ENCODE results near the gene APBA3.

The APBA3 gene

DNA sequence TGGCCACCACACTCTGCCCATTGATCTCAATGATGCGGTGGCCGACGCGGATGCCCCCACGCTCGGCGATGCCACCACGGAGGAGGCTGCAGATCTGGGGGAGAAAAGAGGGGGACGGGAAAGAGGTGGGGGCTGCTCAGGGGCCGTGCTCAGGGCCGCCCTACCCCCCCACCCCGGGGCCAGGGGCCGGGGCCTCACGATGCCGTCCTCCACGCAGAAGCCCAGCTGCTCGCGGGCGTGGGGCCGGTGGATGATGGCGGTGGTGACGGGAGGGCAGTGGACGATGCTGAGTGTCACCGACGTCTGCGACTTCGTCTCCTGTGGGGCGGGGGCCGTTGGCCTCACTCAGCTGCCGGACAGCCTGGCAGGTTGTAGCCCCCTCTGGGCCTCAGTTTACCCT lies 10.3 kb downstream of the APBA3 start:
- in situ Hi-C loops (cut with MboI; ENCODE audit: low sequenced_read_pairs), result no loop called here

DNA sequence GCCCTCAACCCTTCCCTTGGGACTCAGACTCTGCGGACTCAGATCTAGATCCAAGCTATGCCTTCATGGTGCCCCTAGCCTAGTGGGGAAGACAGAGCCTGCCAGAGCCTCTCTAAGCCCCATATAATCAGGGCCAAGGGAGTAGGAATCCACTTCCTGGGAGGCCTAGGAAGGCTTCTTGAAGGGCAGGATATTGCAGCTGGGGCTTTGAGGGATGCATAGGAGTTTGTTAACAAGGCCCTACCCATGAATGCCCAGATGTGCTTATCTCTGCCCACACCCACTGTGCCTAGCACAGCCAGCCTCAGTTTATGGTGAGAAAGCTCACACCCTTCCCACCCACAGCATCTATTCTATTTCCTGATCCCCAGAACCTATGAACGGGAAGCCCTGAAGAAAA lies 11.3 kb downstream of the APBA3 start:
- in situ Hi-C loops (cut with MboI; ENCODE audit: low sequenced_read_pairs), result no loop called here

DNA sequence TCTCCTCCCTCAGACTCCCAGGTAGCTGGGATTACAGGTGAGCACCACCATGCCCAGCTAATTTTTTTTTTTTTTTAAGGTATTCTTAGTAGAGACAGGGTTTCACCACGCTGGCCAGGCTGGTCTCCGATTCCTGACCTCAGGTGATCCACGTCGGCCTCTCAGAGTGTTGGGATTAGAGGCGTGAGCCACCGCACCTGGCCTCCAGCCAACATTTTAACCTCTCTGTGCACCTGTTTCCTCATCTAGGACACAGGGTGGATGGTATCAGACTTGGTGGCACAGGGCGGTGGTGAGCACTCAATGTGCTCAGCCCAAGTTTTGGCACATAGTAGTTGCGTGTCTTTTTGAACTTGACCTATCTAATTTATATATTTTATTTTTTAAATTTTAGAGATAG lies 12.5 kb downstream of the APBA3 start:
- in situ Hi-C loops (cut with MboI; ENCODE audit: low sequenced_read_pairs), result no loop called here

DNA sequence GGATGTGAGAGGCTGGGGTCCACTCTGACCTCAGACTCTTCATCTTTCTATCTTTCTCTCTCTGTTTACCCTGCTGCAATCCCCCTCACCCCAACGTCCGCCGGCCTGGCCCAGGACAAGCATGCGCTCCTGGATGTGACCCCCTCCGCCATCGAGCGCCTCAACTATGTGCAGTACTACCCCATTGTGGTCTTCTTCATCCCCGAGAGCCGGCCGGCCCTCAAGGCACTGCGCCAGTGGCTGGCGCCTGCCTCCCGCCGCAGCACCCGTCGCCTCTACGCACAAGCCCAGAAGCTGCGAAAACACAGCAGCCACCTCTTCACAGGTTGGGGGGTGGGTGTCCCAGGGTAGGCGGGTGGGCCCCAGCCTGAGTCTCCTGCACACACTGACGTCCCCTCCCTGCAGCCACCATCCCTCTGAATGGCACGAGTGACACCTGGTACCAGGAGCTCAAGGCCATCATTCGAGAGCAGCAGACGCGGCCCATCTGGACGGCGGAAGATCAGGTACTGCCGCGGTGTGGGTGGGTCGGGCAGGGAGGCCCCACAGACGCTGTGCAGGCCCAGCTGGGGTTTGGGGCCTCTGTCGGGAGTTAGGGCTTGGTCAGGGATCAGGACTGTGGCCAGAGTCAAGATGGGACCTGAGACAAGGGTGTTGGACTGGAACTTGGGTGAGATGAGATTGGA lies 15.0 kb downstream of the APBA3 start:
- in situ Hi-C loops (cut with MboI; ENCODE audit: low sequenced_read_pairs), result no loop called here

DNA sequence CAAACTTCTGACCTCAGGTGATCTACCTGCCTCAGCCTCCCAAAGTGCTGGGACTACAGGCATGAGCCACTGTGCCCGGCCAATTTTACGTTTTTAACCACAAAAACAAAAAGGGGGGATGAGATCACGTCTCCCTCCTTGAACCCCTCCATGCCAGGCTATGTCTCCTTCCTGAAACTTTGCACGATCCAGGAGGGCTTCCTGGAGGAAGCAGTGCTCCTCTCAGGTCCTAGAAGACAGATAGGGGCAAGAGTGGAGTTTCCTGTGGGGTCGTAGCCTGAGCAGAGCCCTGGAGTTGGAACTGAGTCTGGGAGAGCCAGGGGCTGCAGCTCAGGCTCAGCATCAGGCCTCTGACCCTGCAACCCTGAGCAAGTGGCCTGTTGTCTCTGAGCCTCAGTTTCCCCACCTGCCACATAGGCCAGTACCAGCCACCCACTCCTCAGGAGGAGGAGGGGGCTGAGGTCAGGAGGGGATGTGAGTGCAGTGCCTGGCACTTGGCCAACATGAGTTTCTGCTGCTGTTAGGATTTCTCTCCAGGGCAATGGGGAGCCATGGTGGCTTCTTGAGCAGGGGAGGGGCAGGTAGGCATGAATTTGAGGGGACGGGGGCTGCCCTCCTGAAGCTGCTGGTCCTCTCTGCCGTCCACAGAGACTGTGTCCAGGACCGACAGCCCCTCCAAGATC lies 16.0 kb downstream of the APBA3 start:
- in situ Hi-C loops (cut with MboI; ENCODE audit: low sequenced_read_pairs), result no loop called here

DNA sequence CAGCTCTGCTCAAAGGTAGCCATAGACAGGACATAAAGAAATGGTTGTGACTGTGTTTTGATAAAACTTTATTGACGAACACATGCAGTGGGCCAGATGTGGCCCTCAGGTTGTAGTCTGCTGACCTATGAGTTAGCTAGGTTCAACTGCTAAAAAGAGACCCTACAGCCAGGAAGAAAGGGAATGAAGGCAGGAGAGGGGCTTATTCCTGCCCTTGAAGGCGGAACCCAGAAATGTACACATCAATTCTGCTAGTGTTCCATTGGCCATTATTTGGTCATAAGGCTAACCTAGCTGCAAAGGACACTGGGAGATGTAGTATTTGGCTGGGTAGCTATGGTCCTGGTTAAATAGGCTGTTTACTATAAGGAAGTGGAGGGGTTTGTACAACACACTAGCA lies 18.0 kb downstream of the APBA3 start:
- in situ Hi-C loops (cut with MboI; ENCODE audit: low sequenced_read_pairs), result no loop called here

DNA sequence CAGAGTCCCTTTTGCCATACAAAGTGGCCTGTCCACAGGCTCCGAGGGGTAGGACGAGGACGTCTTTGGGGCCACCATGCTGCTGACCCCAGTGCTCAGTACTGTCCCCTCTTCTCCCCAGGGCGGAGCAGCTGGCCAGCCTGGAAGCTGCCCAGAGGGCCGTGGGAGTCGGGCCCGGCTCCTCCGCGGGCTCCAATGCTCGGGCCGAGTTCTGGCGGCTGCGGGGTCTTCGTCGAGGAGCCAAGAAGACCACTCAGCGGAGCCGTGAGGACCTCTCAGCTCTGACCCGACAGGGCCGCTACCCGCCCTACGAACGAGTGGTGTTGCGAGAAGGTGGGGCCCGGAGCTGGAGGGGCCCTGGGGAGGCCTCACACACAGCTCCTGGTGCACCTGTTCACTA lies 21.1 kb downstream of the APBA3 start:
- in situ Hi-C loops (cut with MboI; ENCODE audit: low sequenced_read_pairs), result no loop called here

DNA sequence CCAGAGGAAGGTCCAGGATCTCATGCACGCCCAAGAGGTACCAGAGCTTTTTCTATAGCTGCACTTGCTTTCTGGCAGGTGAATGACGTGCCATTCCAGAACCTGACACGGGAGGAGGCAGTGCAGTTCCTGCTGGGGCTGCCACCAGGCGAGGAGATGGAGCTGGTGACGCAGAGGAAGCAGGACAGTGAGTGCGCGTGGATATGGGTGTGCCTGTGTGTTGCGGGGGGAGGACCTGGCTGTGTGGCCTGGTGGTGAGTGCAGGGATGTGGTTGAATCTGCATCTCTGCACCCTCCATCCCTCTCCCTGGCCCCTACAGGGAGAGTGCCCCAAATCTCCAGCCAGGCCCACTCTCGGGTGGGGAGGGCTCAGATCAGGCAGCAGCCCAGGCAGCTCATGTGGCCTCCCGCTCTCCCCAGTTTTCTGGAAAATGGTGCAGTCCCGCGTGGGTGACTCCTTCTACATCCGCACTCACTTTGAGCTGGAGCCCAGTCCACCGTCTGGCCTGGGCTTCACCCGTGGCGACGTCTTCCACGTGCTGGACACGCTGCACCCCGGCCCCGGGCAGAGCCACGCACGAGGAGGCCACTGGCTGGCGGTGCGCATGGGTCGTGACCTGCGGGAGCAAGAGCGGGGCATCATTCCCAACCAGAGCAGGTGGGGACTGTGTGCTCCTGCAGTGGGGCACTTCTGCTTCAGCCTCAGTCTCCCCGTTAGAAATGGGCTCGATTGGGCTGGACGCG lies 22.8 kb downstream of the APBA3 start:
- in situ Hi-C loops (cut with MboI; ENCODE audit: low sequenced_read_pairs), result no loop called here

DNA sequence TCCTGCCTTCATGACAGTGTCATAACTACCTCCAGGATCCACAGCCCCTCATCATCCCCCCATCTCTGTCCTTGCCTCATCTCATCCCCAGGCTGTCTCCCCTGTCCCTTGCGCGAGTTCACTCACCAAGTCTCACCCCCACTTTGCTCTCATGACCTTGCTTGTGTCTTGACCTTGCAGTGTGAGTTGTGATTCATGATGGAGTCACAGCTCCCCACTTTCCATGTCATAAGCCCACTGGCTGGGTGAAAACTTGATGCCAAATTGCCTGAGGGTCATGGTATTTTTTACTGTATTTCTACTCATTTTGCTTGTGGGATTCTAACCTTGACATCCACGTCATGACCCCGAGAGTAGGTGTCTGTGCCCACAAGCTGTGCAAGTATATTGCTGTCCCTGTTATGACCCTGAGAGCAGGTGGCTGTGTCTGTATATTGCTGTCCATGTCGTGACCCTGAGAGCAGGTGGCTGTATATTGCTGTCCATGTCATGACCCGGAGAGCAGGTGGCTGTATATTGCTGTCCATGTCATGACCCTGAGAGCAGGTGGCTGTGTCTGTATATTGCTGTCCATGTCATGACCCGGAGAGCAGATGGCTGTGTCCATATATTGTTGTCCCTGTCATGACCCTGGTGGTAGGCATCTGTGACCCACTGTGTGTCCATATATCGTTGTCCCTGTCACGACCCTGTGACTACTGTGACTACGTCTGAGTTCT lies 23.8 kb downstream of the APBA3 start:
- in situ Hi-C loops (cut with MboI; ENCODE audit: low sequenced_read_pairs), result no loop called here

DNA sequence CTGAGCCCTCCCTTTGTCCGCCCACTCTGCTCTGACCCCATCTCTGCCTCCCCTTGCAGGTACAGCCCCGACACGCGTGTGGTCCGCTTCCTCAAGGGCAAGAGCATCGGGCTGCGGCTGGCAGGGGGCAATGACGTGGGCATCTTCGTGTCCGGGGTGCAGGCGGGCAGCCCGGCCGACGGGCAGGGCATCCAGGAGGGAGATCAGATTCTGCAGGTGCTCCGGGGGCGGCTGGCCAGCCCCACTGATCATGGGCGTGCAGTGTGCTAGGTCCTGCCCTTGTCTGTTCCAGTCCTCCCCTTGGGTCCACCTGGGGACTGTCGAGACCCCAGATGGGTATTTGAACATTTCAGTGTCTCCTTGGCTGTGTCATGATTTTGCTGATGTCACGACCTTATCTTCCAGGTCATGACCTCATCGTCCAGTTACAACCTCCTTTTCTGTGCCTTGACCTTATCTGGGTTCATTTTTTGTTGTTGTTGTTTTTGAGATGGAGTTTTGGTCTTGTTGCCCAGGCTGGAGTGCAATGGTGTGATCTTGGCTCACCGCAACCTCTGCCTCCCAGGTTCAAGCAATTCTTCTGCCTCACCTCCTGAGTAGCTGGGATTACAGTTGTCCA lies 25.3 kb downstream of the APBA3 start:
- in situ Hi-C loops (cut with MboI; ENCODE audit: low sequenced_read_pairs), result no loop called here

DNA sequence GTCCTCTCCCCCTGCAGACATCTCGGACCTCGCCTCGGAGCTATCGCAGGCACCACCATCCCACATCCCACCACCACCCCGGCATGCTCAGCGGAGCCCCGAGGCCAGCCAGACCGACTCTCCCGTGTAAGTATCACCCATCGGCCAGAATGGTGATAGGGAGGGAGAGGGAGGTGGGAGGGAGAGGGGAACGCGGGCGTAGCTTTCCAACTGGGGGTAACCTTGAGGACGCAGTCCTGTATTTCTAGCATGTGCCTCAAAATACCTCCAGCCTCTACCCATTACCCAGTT lies 27.2 kb downstream of the APBA3 start:
- in situ Hi-C loops (cut with MboI; ENCODE audit: low sequenced_read_pairs), result no loop called here

DNA sequence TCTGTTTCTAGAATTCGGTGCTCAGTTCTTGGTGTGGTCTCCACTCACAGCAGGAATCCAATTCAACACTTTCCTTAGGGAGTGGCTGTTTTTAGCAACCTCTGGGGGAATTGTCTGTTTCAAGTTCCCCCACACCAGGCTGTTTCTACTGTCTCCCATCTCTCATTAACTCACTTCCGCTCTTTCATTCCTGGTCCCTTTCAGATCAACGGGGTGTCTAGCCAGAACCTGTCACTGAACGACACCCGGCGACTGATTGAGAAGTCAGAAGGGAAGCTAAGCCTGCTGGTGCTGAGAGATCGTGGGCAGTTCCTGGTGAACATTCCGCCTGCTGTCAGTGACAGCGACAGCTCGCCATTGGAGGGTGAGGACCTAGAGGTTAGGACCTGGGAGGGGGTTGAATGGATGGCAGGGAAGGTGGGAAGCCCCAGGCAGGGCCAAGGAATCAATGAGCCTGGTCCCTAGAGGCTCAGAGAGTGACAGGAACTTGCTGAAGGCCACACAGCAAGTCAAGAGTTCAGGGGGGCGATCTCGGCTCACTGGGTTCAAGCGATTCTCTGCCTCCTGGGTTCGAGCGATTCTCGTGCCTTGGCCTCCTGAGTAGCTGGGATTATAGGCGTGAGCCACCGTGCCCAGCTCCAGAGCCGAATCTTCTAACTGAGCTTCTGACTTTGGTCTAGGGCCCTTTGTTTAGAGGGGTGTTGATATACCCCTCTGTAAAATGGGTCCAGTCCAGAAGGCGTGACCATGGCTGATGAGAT lies 27.8 kb downstream of the APBA3 start:
- in situ Hi-C loops (cut with MboI; ENCODE audit: low sequenced_read_pairs), result no loop called here

DNA sequence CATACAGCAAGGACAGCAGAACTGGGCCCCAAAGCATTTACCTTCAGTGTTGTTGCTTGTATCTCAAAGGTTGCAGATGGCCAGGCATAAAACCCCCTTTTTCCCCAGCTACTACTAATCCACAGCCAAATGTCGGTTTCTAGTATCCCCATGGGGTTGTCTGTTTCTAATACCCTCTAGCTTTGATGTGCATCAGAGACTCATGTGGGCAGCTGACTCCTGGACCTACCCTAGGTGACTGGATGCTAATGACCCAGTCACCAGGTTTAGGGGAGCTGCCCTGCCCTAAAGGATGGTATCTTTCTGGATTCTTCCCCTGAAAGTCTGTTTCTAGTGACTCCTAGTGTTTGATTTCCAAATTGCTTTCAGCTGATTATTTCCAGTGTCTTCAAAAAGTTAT lies 29.4 kb downstream of the APBA3 start:
- in situ Hi-C loops (cut with MboI; ENCODE audit: low sequenced_read_pairs), result no loop called here

DNA sequence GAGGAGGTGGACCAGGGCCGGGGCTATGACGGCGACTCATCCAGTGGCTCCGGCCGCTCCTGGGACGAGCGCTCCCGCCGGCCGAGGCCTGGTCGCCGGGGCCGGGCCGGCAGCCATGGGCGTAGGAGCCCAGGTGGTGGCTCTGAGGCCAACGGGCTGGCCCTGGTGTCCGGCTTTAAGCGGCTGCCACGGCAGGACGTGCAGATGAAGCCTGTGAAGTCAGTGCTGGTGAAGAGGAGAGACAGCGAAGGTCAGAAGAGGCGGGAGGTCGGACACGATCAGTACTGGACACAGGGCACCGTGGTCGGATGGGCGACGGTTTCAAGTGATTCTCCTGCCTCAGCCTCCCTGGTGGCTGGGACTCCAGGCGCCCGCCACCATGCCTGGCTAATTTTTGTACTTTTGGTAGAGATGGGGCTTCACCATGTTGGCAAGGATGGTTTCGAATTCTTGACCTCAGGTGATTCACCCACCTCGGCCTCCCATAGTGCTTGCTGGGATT lies 31.0 kb downstream of the APBA3 start:
- in situ Hi-C loops (cut with MboI; ENCODE audit: low sequenced_read_pairs), result no loop called here

DNA sequence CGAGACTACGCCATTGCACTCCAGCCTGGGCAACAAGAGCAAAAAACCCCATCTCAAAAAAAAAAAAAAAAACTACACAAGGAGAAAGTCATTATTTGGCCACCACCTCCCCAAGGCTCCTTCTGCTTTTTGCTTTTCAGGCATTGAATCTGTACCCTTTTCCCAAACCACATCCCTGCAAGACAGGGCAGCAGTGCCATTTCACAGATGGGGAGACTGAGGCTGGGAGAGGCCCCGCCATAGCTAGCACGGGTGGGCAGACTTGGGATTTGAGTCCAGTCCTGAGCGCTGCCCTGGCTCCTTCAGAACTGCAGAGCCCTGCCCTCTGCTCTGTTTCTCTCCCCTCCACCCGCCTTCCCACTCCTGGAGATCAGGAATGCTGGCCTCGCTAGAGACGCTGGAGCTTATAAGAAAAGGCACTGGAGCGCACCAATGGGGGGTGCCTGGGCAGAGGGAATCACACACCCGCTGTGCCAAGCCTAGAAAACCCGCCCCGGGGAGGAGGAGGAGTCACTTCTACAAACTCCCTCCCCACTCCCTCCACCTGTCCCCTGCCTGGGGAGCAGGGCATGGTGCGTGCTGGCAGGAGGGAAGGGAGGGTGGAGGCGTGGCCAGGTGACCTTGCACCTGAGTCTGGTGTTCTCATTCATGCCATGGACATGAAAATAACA lies 35.7 kb downstream of the APBA3 start:
- in situ Hi-C loops (cut with MboI; ENCODE audit: low sequenced_read_pairs), result no loop called here

DNA sequence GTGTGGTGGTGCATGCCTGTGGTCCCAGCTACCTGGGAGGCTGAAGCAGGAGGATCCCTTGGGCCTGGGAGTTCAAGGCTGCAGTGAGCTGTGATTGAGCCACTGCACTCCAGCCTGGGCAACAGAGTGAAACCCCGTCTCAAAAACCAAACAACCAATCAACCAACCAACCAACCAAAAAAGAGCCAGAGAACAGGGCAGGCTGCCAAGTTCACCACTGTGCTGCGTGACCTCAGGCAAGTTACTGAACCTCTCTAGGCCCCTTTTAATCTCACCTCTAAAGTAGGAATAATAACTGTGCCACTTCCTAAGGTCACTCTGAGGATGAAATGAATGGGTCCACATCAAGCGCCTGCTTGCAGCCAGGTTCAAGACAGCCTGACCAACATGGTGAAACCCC lies 36.4 kb downstream of the APBA3 start:
- in situ Hi-C loops (cut with MboI; ENCODE audit: low sequenced_read_pairs), result no loop called here

DNA sequence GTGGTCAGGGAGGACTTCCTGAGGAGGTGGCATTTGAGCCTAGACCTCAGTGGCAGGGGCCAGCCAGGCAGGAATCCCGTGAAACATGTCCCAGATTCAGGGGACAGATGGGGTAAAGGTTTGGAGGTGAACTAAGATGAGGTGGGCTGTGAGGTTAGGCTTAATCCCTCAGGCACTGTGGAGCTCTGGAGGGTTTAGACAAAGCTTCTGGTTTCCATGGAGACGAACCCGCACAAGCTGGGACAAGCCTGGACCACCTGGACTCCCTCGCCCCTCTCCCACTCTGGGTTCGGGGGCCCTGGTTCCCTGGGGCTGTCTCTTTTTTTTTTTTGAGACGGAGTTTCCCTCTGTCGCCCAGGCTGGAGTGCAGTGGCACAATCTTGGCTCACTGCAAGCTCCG lies 37.6 kb downstream of the APBA3 start:
- in situ Hi-C loops (cut with MboI; ENCODE audit: low sequenced_read_pairs), result no loop called here

DNA sequence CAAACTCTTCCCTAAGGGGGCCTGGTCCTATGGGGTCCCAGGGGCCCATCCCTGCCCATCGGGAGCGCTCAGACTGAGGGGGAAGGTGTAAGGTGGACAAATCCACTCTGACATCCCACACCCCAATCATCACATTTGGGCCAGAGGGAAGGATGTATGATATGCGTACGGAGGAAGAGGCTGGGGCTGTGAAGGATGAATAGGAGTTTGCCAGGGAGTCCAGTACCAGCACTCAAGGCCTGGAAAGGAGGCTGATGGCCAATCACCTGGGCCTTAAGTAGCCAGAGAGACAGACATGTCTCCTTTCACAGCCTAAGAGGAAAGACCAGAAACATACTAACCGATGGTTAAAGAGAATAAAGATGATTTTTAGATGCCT lies 38.4 kb downstream of the APBA3 start:
- in situ Hi-C loops (cut with MboI; ENCODE audit: low sequenced_read_pairs), result no loop called here

DNA sequence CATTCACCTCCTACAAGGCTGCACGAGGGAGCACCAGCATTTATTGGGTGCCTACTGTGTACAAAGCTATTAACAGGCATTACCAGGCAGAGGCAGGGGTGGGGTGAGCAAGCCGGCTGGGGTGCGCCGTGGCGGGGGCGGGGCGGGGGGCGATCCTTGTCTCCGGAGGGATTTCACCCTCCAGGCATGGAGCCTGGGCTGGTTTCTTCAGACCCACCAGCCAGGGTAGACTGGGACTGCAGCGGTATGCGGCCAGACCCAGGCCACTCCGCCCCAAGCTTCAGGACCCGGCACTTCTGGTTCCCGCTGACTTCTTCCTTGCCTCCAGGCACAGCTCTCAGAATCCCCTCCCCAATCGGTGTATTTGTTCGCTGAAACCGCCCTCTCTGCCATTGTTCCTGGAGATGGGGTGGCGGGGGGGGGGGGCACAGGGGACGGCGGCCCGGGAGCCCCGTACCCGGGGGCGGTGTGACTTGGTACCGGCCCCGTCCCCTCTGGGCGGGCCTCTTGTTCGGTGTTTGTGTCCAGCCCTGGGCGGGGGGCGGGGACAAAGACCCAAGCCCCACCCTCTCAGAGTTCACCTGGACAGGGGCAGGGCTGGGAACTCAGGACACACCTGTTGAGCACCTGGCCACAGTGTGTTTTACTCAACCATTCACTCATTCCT lies 38.9 kb downstream of the APBA3 start:
- in situ Hi-C loops (cut with MboI; ENCODE audit: low sequenced_read_pairs), result no loop called here

Data from HL-60/S4 (cell line).